ENCODE measurements around the gene PIGU. TPM values are rescaled to one million over a fixed set of nuclear protein-coding genes. Genes with fewer than 3 reads are reported as not detected.
A peak's percentile ranks its signal among the peaks of the same experiment; 100 is the strongest.

Gene PIGU
- total and polyA plus RNA-seq, 7 donors, result 9.5 to 34.2 (median 15.0) TPM

GRCh38 chr20:34643928-34644327, 33.0 kb downstream of the PIGU start:
- intact Hi-C loops (cut with DNase I), result no loop called here
- DNase-seq, result no peak
- Histone ChIP-seq H3K27me3 (ENCODE audit: insufficient read depth in 3 of 3, low read length in 2 of 3) (no peaks in the 10 kb centered on the region), H3K9me3 (no peaks in the 10 kb centered on the region), H3K27ac (no peak overlapping the region), H3K4me3 (no peak overlapping the region), H3K4me1 (peaks cover 8% of the 10 kb centered on the region), H3K36me3 (ENCODE audit: insufficient read depth in 1 of 2, low read depth in 1 of 2) (peaks cover 0 to 11% of the 10 kb centered on the region in 2 donors)
- ATAC-seq, result no peak
- TF ChIP-seq CTCF (IDR thresholded peaks at IDR 0.05), result no peak

- intact Hi-C loops (cut with DNase I), result no loop called here
These were observed 34.9 kb downstream of the PIGU start for GRCh38 chr20:34642009-34642408.

GRCh38 chr20:34639755-34640222, 37.1 kb downstream of the PIGU start:
- TF ChIP-seq CTCF (IDR thresholded peaks at IDR 0.05), result no peak
- no peaks in the 10 kb centered on the region for H3K27me3 ChIP-seq (ENCODE audit: insufficient read depth in 3 of 3, low read length in 2 of 3)
- no peak for DNase-seq
- H3K36me3 ChIP-seq (ENCODE audit: insufficient read depth in 1 of 2, low read depth in 1 of 2), result peaks cover 3 to 32% of the 10 kb centered on the region in 2 donors
- no peak overlapping the region for H3K4me3 ChIP-seq
- WGBS, 3 donors, result 24 to 27% (median 26%) methylated on average over 2 of the region's 2 CpGs
- H3K27ac ChIP-seq, result peak overlapping the region; percentile 23
- no peaks in the 10 kb centered on the region for H3K9me3 ChIP-seq
- ATAC-seq, result peak; percentile 21 to 59 (median 40)
- H3K4me1 ChIP-seq, result peaks cover 18% of the 10 kb centered on the region
- intact Hi-C loops (cut with DNase I), result no loop called here

More at GRCh38 chr20:34642009-34642408, 34.9 kb downstream of the PIGU start:
- H3K4me1 ChIP-seq, result peaks cover 12% of the 10 kb centered on the region
- no peaks in the 10 kb centered on the region for H3K27me3 ChIP-seq (ENCODE audit: insufficient read depth in 3 of 3, low read length in 2 of 3)
- no peak overlapping the region for H3K27ac ChIP-seq
- peaks cover 0 to 24% of the 10 kb centered on the region in 2 donors for H3K36me3 ChIP-seq (ENCODE audit: insufficient read depth in 1 of 2, low read depth in 1 of 2)
- H3K9me3 ChIP-seq, result no peaks in the 10 kb centered on the region
- no peak overlapping the region for H3K4me3 ChIP-seq
- ATAC-seq, result no peak
- 88 to 100% (median 96%) methylated on average over 1 of the region's 1 CpG for WGBS, 3 donors
- TF ChIP-seq CTCF (IDR thresholded peaks at IDR 0.05), result no peak
- no peak for DNase-seq

- H3K36me3 ChIP-seq (ENCODE audit: insufficient read depth in 1 of 2, low read depth in 1 of 2), result peaks cover 3 to 37% of the 10 kb centered on the region in 2 donors
- ATAC-seq (no peak), DNase-seq (no peak)
- no peaks in the 10 kb centered on the region for H3K27me3 ChIP-seq (ENCODE audit: insufficient read depth in 3 of 3, low read length in 2 of 3)
- intact Hi-C loops (cut with DNase I), result no loop called here
- peak overlapping the region; percentile 54 for H3K27ac ChIP-seq
- no peaks in the 10 kb centered on the region for H3K9me3 ChIP-seq
- no peak for TF ChIP-seq CTCF (IDR thresholded peaks at IDR 0.05)
- 94 to 99% (median 97%) methylated on average over 3 of the region's 3 CpGs for WGBS, 3 donors
- H3K4me1 ChIP-seq, result peaks cover 18% of the 10 kb centered on the region
- no peak overlapping the region for H3K4me3 ChIP-seq
These were observed 38.4 kb downstream of the PIGU start for GRCh38 chr20:34638532-34638931.

GRCh38 chr20:34638039-34638292, 38.9 kb downstream of the PIGU start:
- Histone ChIP-seq H3K27ac (peak overlapping the region; percentile 54), H3K36me3 (ENCODE audit: insufficient read depth in 1 of 2, low read depth in 1 of 2) (peaks cover 3 to 38% of the 10 kb centered on the region in 2 donors)
- ATAC-seq, result no peak

More at GRCh38 chr20:34638039-34638292, 38.9 kb downstream of the PIGU start:
- Histone ChIP-seq H3K27me3 (ENCODE audit: insufficient read depth in 3 of 3, low read length in 2 of 3) (no peaks in the 10 kb centered on the region), H3K4me1 (peaks cover 18% of the 10 kb centered on the region), H3K4me3 (no peak overlapping the region), H3K9me3 (no peaks in the 10 kb centered on the region)
- no peak for DNase-seq
- WGBS, 3 donors, result 72 to 100% (median 87%) methylated on average over 1 of the region's 1 CpG
- no peak for TF ChIP-seq CTCF (IDR thresholded peaks at IDR 0.05)
- intact Hi-C loops (cut with DNase I), result no loop called here

All from psoas muscle (tissue), 8 donors.